VCaP (cell line): ENCODE results near the gene PAM.

ENCODE experiments used
- H3K27ac ChIP-seq: fragments of 450-650 bp; 2 replicates; pipeline ENCODE4 v1.5.1; 2017
- TF ChIP-seq, protein P1 (sequence below): fragments of 450-650 bp; conservative IDR thresholded peaks from 2 replicates; pipeline ENCODE4 v1.5.1; 2017; ENCODE audit warnings: mild to moderate bottlenecking, moderate library complexity

Gene PAM

DNA sequence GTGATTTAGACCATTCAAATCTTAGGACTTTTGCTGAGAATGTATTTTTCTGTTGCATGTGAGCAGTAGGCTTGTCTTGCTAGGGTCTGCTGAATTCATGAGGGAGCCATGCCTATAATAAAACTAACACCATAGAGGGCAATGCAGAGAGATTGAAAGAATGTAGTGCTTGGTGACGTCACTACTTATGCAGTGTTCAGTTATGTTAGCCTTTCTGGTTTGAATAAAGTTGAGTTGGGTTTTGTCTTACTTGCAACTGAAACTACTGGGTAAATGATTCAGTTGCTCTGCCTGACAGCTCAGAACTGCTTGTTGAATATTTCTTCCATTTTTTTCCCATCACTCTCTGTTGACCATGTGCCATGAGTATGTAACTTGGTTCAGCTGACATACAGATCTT, 114.1 kb downstream of the PAM start:
- no peak overlapping the region for H3K27ac ChIP-seq
- TF ChIP-seq, protein P1, sequence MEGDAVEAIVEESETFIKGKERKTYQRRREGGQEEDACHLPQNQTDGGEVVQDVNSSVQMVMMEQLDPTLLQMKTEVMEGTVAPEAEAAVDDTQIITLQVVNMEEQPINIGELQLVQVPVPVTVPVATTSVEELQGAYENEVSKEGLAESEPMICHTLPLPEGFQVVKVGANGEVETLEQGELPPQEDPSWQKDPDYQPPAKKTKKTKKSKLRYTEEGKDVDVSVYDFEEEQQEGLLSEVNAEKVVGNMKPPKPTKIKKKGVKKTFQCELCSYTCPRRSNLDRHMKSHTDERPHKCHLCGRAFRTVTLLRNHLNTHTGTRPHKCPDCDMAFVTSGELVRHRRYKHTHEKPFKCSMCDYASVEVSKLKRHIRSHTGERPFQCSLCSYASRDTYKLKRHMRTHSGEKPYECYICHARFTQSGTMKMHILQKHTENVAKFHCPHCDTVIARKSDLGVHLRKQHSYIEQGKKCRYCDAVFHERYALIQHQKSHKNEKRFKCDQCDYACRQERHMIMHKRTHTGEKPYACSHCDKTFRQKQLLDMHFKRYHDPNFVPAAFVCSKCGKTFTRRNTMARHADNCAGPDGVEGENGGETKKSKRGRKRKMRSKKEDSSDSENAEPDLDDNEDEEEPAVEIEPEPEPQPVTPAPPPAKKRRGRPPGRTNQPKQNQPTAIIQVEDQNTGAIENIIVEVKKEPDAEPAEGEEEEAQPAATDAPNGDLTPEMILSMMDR, result no peak

DNA sequence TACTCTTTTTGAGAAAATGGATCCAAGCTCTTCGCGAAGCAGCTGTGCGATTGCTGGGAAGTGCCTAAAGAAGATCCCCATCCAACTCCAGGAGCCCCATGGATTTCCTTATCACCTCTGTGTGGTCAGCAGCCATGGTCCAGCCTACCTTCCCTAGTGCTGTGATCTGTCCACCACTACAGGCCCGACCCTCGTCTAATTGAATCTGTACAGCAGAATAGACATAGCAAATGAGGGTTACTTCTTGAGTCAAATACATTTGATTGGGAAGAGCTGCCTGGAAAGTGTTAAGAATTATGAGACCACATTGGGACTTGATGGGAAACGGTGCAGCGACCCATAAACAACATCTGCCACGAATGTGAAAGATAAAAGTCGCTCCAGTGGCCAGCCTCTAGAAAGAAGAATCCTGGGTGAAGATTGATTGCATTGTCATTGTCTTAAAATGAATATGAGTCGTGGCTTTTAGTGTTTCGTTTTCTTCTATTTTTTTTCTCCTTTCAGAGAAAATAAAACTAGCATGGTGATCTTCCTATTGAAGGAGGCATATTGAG, 118.4 kb downstream of the PAM start:
- H3K27ac ChIP-seq, result no peak overlapping the region
- TF ChIP-seq, protein P1, result no peak

DNA sequence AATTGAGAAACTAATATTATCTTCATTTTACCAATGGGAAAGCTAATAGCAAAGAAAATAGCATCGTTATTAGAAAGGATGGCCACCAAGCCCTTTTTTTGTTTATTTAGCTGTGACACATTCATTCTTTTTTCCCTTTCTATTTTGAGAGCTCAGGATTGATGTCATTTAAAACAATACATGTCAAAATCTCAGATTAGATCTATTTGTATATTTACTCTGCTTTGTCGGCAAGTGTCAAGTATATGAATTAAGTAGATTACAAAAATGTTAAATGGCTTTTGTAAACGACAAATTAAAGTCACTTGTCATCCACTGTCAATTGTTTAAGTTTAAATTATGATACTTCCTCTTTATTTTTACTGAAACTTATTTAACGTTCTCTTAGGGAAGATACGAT, 118.9 kb downstream of the PAM start:
- H3K27ac ChIP-seq, result no peak overlapping the region
- TF ChIP-seq, protein P1, result no peak

DNA sequence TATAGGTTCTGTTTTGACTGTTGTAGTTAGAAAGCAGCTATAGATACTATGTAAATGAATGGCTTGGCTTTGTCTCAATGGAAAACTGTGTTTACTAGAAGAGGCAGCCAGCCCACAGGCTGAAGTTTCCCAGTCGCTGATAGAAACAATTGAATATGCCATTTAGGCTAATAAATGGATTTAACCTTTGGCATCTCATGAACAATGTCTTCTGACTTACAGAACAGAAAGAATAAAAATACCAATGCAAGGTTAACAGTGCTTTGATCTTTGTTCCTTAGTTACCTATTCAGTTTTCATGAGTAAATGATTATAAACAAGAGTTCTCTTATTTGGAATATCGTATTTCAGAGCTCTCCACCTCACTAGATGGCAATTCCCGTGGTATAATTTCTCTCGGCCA, 120.6 kb downstream of the PAM start:
- H3K27ac ChIP-seq, result no peak overlapping the region
- TF ChIP-seq, protein P1, result no peak

DNA sequence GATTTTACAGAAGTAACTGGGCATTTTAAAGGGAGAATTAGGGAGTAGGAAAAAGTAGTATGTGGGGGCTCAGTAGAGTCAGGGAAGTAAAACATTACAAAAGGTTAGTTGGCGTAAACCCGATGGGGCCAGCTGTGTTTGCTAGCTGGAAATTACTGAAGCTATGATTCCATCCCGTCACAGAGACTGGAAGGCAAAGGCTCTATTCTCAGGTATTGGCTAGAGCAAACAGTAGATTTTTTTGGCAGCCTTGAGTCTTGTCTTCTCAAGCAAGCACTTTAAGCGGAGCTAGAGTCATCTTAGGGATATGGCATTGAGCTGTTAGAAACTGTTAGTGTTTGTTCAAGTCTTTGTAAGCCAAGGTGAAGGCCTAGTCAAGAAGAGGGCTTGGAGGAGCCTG, 121.5 kb downstream of the PAM start:
- no peak overlapping the region for H3K27ac ChIP-seq
- TF ChIP-seq, protein P1, result no peak

DNA sequence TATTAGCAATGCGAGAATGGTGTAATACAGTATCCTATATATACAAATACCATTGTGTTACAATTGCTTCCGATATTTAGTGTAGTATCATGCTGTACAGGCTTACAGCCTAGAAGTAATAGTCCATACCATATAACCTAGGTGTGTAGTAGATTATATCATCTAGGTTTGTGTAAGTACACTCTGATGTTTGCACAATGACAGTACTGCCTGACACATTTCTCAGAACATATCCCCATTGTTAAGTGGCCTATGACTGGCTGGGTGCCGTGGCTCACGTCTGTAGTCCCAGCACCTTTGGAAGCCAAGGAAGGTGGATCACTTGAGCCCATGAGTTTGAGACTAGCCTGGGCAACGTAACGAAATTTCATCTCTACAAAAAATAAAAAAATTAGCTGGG, 124.6 kb downstream of the PAM start:
- H3K27ac ChIP-seq, result no peak overlapping the region
- TF ChIP-seq, protein P1, result no peak

DNA sequence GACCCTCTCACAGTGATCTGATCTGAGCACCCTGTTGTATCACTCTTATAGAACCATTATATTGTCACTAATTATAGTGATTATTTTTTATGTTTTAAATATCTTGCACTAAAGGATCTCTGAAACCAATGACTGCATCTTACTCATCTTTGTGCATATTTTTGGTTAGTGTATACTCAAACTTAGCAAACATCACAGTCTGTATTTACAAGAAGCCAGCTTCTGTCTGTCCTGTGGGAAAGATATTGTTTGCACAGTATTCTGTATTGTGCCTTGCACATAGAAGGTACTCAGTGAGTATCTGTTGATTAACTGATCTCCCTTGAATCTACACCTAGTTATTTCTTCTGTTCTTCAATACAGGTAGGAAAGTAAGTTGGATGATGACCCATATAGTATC, 131.5 kb downstream of the PAM start:
- TF ChIP-seq, protein P1, result no peak
- H3K27ac ChIP-seq, result no peak overlapping the region
